EL (cell line): Measurements from ENCODE around the gene TP53BP1.
A peak's percentile ranks its signal among the peaks of the same experiment; 100 is the strongest.

Experiments used
- DNase-seq: peaks from one replicate; pipeline ENCODE4 v3.0.0-alpha.2; 2016

The TP53BP1 gene

GRCh38 chr15:43484455-43484854 is 8.5 kb downstream of the TP53BP1 start:
- DNase-seq: peak; percentile 47

- DNase-seq: peak; percentile 21
These were observed 9.4 kb downstream of the TP53BP1 start for GRCh38 chr15:43483297-43484128.

- no peak for DNase-seq
These were observed 19.1 kb downstream of the TP53BP1 start for GRCh38 chr15:43473885-43474284.

GRCh38 chr15:43471975-43472374 is 21.0 kb downstream of the TP53BP1 start:
- no peak for DNase-seq

- peak; percentile 15 for DNase-seq
These were observed 23.1 kb downstream of the TP53BP1 start for GRCh38 chr15:43469867-43470266.

- DNase-seq: peak; percentile 78
These were observed 27.9 kb downstream of the TP53BP1 start for GRCh38 chr15:43465100-43465499.

GRCh38 chr15:43463998-43464397 is 29.0 kb downstream of the TP53BP1 start:
- no peak for DNase-seq

- no peak for DNase-seq
These were observed 29.4 kb downstream of the TP53BP1 start for GRCh38 chr15:43463507-43463906.

- DNase-seq: no peak
These were observed 43.0 kb downstream of the TP53BP1 start for GRCh38 chr15:43449981-43450380.

GRCh38 chr15:43446344-43446743 is 46.6 kb downstream of the TP53BP1 start:
- DNase-seq: no peak

- DNase-seq: peak; percentile 21
These were observed 51.6 kb downstream of the TP53BP1 start for GRCh38 chr15:43441316-43441715.

GRCh38 chr15:43440721-43441281 is 52.2 kb downstream of the TP53BP1 start:
- peak; percentile 97 for DNase-seq

- no peak for DNase-seq
These were observed 53.7 kb downstream of the TP53BP1 start for GRCh38 chr15:43439268-43439667.

GRCh38 chr15:43436395-43436794 is 56.6 kb downstream of the TP53BP1 start:
- no peak for DNase-seq

- DNase-seq: no peak
These were observed 58.5 kb downstream of the TP53BP1 start for GRCh38 chr15:43434446-43434845.

- no peak for DNase-seq
These were observed 59.2 kb downstream of the TP53BP1 start for GRCh38 chr15:43433661-43434303.

- peak; percentile 7 for DNase-seq
These were observed 59.8 kb downstream of the TP53BP1 start for GRCh38 chr15:43433165-43433564.

- no peak for DNase-seq
These were observed 63.3 kb downstream of the TP53BP1 start for GRCh38 chr15:43429687-43430086.

- no peak for DNase-seq
These were observed 69.2 kb downstream of the TP53BP1 start for GRCh38 chr15:43423793-43424192.

GRCh38 chr15:43420876-43421275 is 72.1 kb downstream of the TP53BP1 start:
- no peak for DNase-seq

GRCh38 chr15:43420435-43420834 is 72.5 kb downstream of the TP53BP1 start:
- no peak for DNase-seq

- no peak for DNase-seq
These were observed 78.8 kb downstream of the TP53BP1 start for GRCh38 chr15:43414196-43414595.

GRCh38 chr15:43412096-43412495 is 80.9 kb downstream of the TP53BP1 start:
- DNase-seq: no peak
